Esophagus muscularis mucosa (tissue), 4 donors: ENCODE measurements around the gene GSE1. TPM values are rescaled to one million over a fixed set of nuclear protein-coding genes. Genes with fewer than 3 reads are reported as not detected.

ENCODE experiments used
- DNase-seq: peaks from one replicate; pipeline ENCODE4 v3.0.0-alpha.2; 2017; ENCODE audit errors: extremely low spot score
- H3K27ac ChIP-seq, 4 donors: fragments of 200-600 bp; sonication (generic); replicated peaks in 1 of 4; 1 replicate in 3 of 4; 2 replicates in 1 of 4; pipeline ENCODE4 v1.5.1; 2016 to 2019; ENCODE audit warnings: mild to moderate bottlenecking in 1 of 4
- H3K27me3 ChIP-seq, 4 donors: fragments of 200-600 bp; sonication (generic); one replicate each; pipeline versions ENCODE4 v1.5.1 to v1.6.0; 2016 to 2019
- H3K36me3 ChIP-seq, 4 donors: fragments of 200-600 bp; sonication (generic); one replicate each; pipeline ENCODE4 v1.5.1; 2016 to 2019
- H3K4me1 ChIP-seq, 4 donors: fragments of 200-600 bp; sonication (generic); one replicate each; pipeline ENCODE4 v1.5.1; 2016 to 2019
- H3K4me3 ChIP-seq, 4 donors: fragments of 200-600 bp; sonication (generic); 1 replicate in 2 of 4; 2 replicates in 2 of 4; pipeline ENCODE4 v1.5.1; 2016 to 2019; ENCODE audit warnings: mild to moderate bottlenecking in 4 of 4, moderate library complexity in 1 of 4
- H3K9me3 ChIP-seq, 4 donors: fragments of 200-600 bp; sonication (generic); 1 replicate in 3 of 4; 2 replicates in 1 of 4; pipeline ENCODE4 v1.5.1; 2016 to 2019
- EP300 ChIP-seq: sonication (generic); formaldehyde crosslinking; IDR thresholded peaks from one replicate; pipeline ENCODE4 v1.6.1; 2017; ENCODE audit warnings: antibody characterized with exemption
- POLR2A ChIP-seq: fragments of 450-650 bp; IDR thresholded peaks from one replicate; pipeline ENCODE4 v1.6.1; 2017; ENCODE audit warnings: antibody characterized with exemption, moderate library complexity, mild to moderate bottlenecking, low read depth
- POLR2AphosphoS5 ChIP-seq, 2 donors: sonication (generic); formaldehyde crosslinking; IDR thresholded peaks; one replicate each; pipeline ENCODE4 v1.6.1; 2017; ENCODE audit warnings: antibody characterized with exemption in 2 of 2
- WGBS: methylation state at CpG from one replicate; pipeline ENCODE4 v1.1.5; 2018; 5-methylcytosine and 5-hydroxymethylcytosine counted together
- intact Hi-C: fragments of 100-400 bp; cut with DNase I; formaldehyde crosslinking; loops from one replicate; pipeline ENCODE4 v1.15.1; 2023
- total RNA-seq, 4 donors: library from RNA; depleted of rRNA; stranded (reverse); fragments of >200 nt; gene quantifications; one replicate each; pipeline versions ENCODE4 v1.1.0 to v1.2.1, GENCODE V29; 2016
- TF ChIP-seq, protein P1 (sequence below), 3 experiments: fragments of 200-600 bp in 2 of 3; fragments of 450-650 bp in 1 of 3; sonication (generic) in 2 of 3; IDR thresholded peaks; one replicate each; pipeline ENCODE4 v1.5.1; 2017 to 2019; ENCODE audit warnings: antibody characterized with exemption in 3 of 3, mild to moderate bottlenecking in 2 of 3, moderate library complexity in 1 of 3

Gene GSE1
- total RNA-seq, 4 donors from 2014 or later = 45.4 to 79.4 (median 49.5) TPM

- no peak for TF ChIP-seq EP300
- TF ChIP-seq POLR2A = no peak
- TF ChIP-seq, protein P1, sequence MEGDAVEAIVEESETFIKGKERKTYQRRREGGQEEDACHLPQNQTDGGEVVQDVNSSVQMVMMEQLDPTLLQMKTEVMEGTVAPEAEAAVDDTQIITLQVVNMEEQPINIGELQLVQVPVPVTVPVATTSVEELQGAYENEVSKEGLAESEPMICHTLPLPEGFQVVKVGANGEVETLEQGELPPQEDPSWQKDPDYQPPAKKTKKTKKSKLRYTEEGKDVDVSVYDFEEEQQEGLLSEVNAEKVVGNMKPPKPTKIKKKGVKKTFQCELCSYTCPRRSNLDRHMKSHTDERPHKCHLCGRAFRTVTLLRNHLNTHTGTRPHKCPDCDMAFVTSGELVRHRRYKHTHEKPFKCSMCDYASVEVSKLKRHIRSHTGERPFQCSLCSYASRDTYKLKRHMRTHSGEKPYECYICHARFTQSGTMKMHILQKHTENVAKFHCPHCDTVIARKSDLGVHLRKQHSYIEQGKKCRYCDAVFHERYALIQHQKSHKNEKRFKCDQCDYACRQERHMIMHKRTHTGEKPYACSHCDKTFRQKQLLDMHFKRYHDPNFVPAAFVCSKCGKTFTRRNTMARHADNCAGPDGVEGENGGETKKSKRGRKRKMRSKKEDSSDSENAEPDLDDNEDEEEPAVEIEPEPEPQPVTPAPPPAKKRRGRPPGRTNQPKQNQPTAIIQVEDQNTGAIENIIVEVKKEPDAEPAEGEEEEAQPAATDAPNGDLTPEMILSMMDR (IDR thresholded peaks at IDR 0.05) = no peak
- TF ChIP-seq POLR2AphosphoS5 (IDR thresholded peaks at IDR 0.05) = no peak
- 83% methylated on average over 11 of the region's 12 CpGs for WGBS
- no peaks in the 10 kb centered on the region for H3K9me3 ChIP-seq
- intact Hi-C loops = no loop called here
- no peak for DNase-seq
- H3K36me3 ChIP-seq = peaks cover 0 to 14% (median 4%) of the 10 kb centered on the region in 4 donors
- no peak overlapping the region for H3K4me3 ChIP-seq
- no peaks in the 10 kb centered on the region for H3K27me3 ChIP-seq
- peaks cover 19 to 34% (median 32%) of the 10 kb centered on the region in 4 donors for H3K4me1 ChIP-seq
- no peak overlapping the region for H3K27ac ChIP-seq
These were observed 28.7 kb downstream of the GSE1 start for GRCh38 chr16:85641776-85642176.

GRCh38 chr16:85642762-85643358 lies 29.7 kb downstream of the GSE1 start:
- Histone ChIP-seq H3K27me3 (no peaks in the 10 kb centered on the region), H3K27ac (peak overlapping the region in 1 of 4 donors; percentile 11), H3K4me3 (no peak overlapping the region), H3K4me1 (peaks cover 19 to 34% (median 30%) of the 10 kb centered on the region in 4 donors), H3K36me3 (peaks cover 0 to 10% (median 2%) of the 10 kb centered on the region in 4 donors), H3K9me3 (no peaks in the 10 kb centered on the region)
- intact Hi-C loops = no loop called here
- 88% methylated on average over 26 of the region's 32 CpGs for WGBS
- DNase-seq = no peak
- TF ChIP-seq, protein P1 (IDR thresholded peaks at IDR 0.05) = no peak
- TF ChIP-seq POLR2AphosphoS5 (IDR thresholded peaks at IDR 0.05) (no peak), EP300 (no peak)

- Histone ChIP-seq H3K27me3 (no peaks in the 10 kb centered on the region), H3K4me3 (no peak overlapping the region), H3K4me1 (peaks cover 19 to 34% (median 30%) of the 10 kb centered on the region in 4 donors), H3K9me3 (no peaks in the 10 kb centered on the region), H3K27ac (peak overlapping the region in 3 of 4 donors; percentile 11 to 27 (median 23)), H3K36me3 (peaks cover 0 to 12% (median 6%) of the 10 kb centered on the region in 4 donors)
- TF ChIP-seq POLR2AphosphoS5 (IDR thresholded peaks at IDR 0.05) (peak in 1 of 2 donors; percentile 9), EP300 (no peak)
- TF ChIP-seq, protein P1 (IDR thresholded peaks at IDR 0.05) = no peak
- WGBS = 59% methylated on average over 7 of the region's 8 CpGs
- intact Hi-C loops = no loop called here
- DNase-seq = no peak
These were observed 30.5 kb downstream of the GSE1 start for GRCh38 chr16:85643631-85644030.

DNA sequence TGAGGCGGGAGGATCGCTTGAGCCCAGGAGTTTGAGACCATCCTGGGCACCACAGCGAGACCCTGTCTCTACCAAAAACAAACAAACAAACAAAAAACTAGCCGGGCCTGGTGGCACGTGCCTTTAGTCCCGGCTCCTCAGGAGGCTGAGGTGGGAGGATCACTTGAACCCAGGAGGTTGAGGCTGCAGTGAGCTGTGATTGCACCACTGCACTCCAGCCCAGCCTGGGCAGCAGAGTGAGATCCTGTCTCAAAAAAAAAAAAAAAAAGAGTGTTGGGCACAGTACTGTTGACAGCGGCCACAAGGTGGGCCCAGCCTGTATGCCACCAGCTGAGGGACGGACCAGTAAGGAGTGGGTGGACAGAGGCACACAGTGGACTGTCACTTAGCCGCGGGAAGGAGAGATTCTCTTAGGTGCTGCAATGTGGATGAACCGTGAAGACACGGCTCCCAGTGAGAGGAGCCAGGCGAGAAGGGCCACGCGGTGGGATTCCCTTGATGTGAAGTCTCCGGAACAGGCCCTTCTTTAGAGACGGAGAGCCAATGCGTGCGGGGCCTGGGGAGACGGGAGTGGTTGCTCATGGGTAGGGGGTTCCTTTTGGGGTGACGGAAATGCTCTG lies 31.1 kb downstream of the GSE1 start:
- peaks cover 19 to 32% (median 27%) of the 10 kb centered on the region in 4 donors for H3K4me1 ChIP-seq
- peak overlapping the region in 1 of 4 donors; percentile 11 for H3K27ac ChIP-seq
- H3K4me3 ChIP-seq = no peak overlapping the region
- no peak for TF ChIP-seq POLR2A
- H3K27me3 ChIP-seq = no peaks in the 10 kb centered on the region
- 96% methylated on average over 21 of the region's 21 CpGs for WGBS
- no peaks in the 10 kb centered on the region for H3K9me3 ChIP-seq
- DNase-seq = no peak
- intact Hi-C loops = no loop called here
- H3K36me3 ChIP-seq = peaks cover 0 to 18% (median 11%) of the 10 kb centered on the region in 4 donors

DNA sequence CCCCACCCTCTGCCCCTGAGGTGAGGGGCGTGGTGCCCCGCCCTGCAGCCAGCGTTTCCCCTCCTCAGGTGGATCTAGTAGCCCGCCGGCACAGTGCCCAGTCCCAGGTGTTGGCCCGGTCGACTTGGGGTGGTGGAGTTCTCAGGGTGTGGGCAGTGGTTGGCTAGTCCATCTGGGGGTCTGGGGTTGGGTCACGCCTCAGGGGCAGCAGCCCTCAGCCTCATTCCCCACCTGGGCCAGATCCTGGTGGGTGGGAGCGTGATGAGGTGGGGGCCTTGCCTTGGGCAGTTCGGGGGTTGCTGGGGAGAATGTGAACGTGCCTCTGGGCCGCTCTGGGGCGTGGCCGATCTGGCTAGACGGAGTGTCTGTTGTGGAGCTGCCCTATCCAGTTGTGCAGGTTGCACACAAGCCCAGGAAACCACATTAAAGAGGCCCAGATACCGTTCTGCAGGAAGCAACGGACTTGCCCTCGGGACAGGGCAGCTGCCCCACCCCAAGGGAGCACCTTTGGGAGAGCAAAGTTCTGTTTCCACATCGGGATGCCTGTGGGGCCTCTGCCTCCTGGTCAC lies 32.0 kb downstream of the GSE1 start:
- WGBS = 90% methylated on average over 10 of the region's 19 CpGs

More for the DNA sequence above, 32.0 kb downstream of the GSE1 start:
- H3K4me1 ChIP-seq = peaks cover 15 to 28% (median 23%) of the 10 kb centered on the region in 4 donors
- no peak overlapping the region for H3K4me3 ChIP-seq
- H3K36me3 ChIP-seq = peaks cover 0 to 24% (median 19%) of the 10 kb centered on the region in 4 donors
- H3K27ac ChIP-seq = no peak overlapping the region
- DNase-seq = no peak
- TF ChIP-seq POLR2A (no peak), EP300 (no peak), POLR2AphosphoS5 (IDR thresholded peaks at IDR 0.05) (no peak)
- TF ChIP-seq, protein P1 (IDR thresholded peaks at IDR 0.05) = no peak
- H3K9me3 ChIP-seq = no peaks in the 10 kb centered on the region
- H3K27me3 ChIP-seq = no peaks in the 10 kb centered on the region
- intact Hi-C loops = no loop called here
